Left kidney (tissue), 2 donors: ENCODE data around the gene DENND5B. TPM values are rescaled to one million over a fixed set of nuclear protein-coding genes. Genes with fewer than 3 reads are reported as not detected.
"Not testable (repeated sequence)": the region's sequence is repeated elsewhere in the genome, so short reads cannot be mapped to it uniquely, and the experiment has no call there.

Experiments used
- DNase-seq: peaks from one replicate; pipeline ENCODE4 v3.0.0-alpha.2; 2013
- polyA plus RNA-seq: library from polyadenylated mRNA; unstranded; fragments of 120-200 nt; gene quantifications from one replicate; pipeline ENCODE4 v1.2.1, GENCODE V29; 2013; ENCODE audit not compliant: insufficient read length

Gene DENND5B
- polyA plus RNA-seq, 1 donor: 35.9 TPM

DNA sequence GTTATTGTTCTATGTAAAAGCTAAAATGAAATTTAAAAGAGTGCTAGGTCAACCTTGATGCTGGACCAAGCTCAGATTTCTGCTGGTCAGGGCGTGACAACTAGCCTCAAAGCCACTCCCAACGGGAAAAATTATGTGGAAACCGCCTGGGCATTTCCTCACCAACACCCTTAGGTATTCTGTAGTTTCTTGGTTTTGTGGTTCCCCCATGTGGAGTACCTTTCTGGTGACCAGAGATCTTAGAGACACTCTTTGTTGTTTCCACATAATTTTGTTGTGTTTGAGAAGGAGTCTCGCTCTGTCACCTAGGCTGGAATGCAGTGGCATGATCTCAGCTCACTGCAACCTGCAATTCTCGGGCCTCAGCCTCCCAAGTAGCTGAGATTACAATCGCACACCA, 119.9 kb downstream of the DENND5B start:
- no peak for DNase-seq

DNA sequence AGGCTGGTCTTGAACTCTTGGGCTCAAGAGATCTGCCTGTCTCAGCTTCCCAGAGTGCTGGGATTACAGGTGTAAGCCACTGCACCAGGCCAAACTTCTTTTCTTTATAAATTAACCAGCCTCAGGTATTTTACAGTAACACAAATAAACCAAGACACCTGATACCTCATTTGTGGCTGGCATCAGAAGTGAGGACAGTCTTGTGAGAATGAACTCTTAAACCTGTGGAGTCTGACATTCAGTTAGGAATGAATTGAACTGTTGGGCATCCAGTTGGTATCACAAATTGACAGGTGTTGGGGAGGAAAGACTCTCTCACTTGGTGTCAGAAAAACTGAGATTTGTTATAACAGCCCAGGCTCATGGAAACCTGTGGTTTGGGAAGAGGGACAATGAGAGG, 120.5 kb downstream of the DENND5B start:
- no peak for DNase-seq

DNA sequence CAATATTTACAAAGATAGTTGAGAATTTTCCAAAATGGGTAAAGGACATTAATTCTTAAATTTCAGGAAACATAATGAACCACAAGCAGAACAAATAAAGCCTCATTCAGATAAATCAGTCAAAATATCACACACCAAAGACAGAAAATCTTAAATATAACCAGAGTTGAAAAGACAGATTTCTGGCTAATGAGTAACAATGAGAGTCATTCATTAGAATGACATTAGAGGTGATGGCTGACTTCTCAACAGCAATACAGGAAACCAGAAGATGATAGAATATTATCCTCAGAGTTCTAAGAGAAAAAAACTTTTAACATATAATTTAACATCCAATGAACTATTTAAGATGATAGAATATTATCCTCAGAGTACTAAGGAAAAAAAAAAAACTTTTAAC, 124.2 kb downstream of the DENND5B start:
- DNase-seq: no peak

DNA sequence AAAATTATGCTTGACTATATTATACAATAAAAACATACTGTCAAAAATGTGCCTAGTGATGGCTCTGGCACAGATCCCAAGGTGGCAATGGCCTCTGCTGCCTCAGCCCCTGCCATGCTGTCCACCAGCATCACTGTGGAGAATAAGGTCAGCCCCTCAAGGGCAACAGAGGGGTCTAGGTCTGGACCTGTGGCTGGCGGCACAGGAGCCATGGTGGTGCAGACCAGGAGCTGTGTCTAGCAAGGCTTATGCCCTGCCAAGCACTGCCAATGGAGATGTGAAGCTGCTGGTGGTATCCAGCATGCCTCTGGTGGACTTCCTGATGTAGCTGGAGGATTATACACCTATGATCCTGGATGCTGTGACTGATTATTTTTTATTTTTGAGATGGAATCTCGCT, 125.9 kb downstream of the DENND5B start:
- DNase-seq: no peak

DNA sequence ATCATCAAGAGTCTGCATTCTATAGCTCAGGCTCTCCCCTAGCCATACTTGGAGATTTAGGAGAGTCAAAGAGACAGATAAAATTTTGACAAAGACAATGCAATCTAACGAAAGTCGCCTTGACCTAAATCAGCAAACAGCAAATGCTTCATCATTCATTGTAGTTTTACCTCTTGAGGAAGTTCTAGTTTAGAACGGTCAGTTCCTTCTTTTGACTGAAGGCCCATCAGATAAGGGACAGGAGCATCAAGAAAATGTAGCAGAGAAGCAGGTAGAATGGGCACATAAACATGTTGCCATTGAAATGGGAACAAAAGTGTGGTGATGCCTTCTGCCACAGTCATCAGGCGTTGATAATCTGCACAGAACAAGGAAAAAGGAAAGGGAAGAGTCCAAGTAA, 130.9 kb downstream of the DENND5B start:
- no peak for DNase-seq

DNA sequence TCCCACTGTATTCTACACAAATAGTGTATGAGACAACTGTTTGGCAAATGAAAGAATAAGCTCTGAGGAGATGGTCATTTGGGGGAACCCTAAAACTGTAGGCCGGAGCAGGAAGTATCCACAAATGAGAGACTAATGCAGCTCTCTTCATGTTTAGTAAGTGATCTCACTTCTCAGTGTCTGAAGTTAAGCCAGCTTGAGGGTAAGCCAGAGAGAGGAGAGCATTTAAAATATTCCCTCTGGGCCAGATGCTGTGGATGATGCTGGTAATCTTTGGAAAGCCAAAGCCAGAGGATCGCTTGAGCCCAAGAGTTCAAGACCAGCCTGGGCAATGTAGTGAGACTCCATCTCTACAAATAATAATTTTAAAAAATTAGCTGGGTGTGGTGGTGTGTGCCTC, 134.4 kb downstream of the DENND5B start:
- no peak for DNase-seq

DNA sequence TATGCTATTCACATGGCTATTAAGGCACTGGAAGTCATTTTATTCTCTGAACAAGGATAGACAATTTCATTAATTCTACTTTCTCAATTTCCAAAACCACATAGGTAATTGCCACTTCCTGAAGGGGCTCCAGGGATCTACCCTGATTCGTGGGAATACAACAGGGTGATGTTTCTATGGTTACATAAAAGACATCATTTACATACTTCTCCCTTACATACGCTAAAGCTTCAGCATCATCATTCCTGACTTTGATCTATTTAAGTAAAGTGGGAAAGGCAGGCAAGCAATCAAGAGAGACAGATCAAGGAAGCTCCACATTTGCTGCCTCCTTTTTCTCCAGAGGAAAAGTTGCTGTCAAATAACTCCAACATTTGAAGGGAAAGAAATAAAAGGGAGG, 146.2 kb downstream of the DENND5B start:
- DNase-seq: no peak

DNA sequence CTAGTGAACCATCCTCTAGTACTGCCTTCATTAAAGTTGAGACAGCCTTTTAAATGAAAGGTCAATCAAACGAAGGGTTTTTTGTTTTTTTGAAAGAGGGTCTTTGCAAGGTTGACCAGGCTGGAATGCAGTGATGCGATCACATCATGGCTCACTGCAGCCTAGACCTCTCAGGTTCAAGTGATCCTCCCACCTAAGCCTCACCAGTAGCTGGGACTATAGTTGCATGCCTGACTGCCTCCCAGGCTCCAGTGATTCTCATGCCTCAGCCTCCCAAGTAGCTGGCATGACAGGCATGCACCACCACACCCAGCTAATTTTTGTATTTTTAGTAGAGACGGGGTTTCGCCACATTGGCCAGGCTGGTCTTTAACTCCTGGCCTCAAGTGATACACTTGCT, 150.3 kb downstream of the DENND5B start:
- DNase-seq: no peak

DNA sequence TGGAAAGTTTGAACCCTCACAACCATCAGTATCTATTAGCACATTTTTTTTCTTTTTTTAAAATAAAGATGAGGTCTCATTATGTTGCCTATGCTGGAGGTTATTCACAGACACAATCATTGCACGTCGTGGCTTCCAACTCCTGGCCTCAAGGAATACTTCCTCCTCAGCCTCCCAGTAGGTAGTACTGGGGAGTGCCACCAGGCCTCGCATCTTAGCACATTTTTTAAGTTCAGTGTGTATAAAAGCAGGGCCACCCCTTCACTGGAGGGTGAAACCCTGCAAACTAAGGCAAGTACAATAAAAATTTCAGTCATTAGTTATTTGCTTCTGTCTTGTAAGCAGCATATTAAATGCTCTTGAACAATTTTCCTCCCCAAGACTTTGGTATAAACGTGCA, 150.8 kb downstream of the DENND5B start:
- no peak for DNase-seq

DNA sequence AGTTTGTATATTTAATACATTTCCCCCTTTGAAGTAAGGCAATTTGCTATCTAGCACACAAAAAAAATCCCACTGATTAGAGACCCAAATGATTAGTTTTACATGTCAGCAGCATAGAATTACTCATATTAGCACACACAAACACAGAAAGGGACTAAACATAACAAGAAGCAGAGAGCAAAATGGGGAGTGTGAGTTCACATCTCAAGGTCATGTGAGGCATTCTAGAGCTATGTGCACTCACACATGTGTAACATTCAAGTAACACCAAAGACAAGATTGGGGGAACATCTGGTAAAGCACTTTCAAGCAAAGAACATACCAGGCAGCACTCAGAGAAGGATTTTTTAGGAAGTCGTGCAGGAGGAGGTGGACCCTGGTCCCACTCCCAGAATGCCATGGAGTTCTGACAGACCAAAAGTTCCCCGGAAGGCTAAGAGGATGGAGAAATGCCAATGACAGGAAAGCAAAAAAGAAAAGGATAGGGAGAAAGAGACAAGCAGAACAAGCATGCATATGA, 159.2 kb downstream of the DENND5B start:
- peak; percentile 4 for DNase-seq

DNA sequence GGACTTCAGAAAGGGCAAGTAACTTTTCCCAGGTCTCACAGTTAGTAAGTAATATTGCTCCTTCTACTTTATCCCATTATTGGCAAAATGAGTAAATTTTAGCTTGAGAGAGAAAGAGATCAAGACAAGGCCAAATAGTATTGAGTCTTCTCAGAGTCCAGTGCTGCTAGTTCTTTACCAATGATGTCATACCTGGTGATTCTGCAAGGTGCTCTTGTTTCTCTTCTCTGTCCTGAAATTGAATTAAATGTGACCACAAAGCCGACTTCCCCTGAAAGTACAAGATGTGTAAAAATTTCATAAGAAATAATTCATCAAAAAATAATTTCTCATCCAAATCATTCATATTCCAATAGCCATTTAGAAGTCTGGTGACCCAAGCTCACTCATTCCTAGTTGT, 167.5 kb downstream of the DENND5B start:
- DNase-seq: no peak

DNA sequence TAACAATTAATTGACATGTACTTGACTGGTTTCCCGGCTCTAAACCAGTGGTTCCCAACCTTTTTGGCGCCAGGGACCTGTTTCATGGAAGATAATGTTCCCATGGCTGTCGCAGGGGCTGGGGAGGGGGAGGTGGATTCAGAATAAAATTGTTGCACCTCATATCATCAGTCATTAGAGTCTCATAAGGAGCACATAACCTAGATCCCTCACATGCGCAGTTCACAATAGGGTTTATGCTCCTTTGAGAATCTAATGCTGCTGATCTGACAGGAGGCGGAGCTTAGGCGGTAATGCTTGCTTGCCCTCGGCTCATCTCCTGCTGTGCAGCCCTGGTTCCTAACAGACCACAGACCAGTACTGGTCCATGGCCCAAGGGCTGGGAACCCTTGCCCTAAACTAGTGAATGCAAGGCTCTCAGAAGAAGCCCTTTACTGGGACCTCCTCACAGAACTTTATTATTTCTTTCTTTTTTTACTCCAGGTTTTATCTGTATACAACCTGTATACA, 178.6 kb downstream of the DENND5B start:
- DNase-seq: no peak

DNA sequence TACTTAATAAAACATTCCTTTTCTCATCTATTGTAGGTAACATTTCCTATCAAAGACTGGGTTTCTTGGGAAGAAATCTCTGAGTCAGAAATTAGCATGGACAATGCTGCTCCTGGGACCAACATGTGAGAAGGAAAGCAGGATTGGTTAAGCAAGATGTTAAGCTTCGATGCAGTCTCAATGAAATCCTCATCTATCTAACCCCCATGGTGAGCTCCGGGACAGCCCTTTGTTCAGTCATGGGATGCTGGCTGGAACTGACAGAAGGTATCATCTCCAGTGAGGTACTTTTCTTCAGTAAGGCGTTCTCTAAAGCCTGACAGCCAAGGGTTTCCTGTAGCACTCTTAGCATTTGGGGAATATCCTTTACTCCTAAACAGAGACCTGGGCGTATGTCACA, 182.2 kb downstream of the DENND5B start:
- no peak for DNase-seq

DNA sequence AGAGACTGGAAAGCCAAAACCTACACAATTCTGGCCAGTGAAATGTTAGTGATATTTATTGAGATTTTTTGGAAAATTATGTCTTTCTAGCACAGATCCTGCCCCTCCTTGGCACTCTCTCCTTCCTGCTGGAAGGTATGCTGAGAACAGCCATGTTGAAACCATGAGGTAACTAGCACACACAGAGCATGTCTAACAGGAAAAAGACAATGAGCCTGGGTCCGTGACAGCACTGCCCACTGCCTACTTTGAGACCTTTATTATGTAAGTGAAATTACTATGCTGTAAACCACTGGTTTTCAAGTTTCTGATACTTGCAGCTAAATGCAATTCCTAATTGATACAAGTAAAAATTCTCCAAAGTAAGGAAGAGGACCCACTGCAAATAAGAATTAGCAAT, 183.4 kb downstream of the DENND5B start:
- no peak for DNase-seq

DNA sequence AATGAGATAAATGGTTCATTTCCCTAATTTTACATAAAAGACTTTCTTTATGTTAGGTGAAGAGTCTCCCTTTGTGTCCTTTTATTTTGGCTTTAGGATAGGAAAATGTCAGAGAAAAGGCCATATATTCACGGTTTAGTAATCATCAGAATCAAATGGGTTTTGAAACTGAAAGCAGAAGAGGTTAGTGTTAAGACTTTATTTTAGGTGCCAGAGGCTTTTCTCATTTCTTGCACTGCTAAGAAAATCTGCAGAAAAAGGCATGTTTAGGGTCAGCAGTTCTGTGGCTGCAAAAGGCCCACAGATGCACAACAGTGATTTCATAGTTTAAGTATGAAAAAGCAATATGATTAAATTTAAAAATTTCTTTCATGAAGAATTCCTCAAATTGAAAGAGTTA, 184.6 kb downstream of the DENND5B start:
- DNase-seq: no peak

DNA sequence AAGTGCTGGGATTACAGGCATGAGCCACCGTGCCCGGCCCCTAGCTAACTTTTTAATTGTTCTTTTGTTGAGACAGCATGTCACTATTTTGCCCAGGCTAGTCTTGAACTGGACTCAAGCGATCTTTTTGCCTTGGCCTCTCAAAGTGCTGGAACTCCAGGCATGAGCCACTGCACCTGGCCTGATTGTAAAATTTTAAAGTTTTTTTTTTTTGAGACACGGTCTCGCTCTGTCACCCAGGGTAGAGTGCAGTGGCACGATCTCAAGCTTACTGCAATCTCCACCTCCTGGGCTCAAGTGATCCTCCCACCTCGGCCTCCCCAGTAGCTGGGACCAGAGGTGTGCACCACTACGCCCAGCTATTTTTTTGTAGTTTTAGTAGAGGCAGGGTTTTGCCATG, 185.9 kb downstream of the DENND5B start:
- DNase-seq: no peak

DNA sequence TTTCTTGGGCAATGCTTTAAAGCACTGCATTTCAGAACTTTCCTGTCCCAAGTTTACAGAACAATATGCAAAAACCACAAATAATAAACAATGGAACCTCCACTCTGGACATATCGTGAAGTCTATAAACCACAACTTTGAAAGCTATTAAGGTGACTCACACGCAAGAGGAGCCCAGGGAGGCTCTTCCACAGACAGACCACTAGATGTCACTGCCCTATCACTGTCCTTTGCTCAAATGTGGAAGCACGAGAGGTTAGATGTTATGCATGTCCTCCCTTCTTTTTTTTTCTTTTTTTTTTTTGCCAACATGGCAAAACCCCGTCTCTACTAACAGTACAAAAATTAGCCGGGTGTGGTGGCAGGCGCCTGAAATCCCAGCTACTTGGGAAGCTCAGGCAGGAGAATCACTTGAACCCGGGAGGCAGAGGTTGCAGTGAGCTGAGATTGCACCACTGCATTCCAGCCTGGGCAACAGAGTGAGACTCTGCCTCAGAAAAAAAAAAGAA, 187.8 kb downstream of the DENND5B start:
- DNase-seq: peak; percentile 80

DNA sequence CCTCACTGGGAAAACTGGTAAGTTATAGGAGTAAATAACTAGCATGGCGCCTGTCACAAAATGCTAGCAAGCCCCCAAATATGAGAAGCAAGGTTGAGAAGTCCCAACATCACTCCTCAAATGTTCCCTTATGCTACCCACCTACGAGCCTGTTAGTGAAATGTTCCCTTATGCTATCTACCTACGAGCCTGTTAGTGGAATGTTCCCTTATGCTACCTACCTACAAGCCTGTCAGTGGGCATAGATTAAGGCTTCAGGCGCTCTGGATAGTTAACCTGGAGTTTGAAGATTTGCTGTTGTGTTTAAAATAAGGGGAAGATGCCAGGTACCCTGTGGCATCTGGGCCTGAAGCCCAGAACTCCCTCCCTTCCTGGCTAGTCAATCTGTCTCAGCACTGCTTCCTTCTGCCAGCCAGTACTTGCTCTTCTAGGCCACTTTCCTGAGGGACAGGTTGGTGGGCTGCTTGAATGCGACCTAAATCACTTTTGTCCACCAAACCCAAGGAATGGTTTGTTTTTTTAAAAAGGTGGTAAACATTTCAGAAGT, 197.9 kb downstream of the DENND5B start:
- no peak for DNase-seq

DNA sequence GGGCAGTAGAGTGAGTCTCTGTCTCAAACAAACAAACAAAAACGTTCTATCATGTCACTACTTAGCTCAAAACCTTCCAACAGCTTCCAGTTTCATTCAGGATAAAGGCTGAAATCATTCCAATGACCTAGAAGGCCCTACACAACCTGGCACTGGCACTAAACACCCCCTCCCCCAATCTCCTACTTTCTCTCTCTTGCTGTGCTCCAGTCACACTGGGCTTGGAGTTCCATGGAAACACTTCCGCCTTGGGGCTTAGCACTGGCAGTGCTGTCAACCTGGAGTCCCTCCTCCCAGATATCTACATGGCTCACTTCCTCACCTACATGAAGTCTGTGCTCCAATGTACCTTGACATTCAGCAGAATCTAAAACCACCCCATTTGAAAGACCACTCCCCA, 199.9 kb downstream of the DENND5B start:
- no peak for DNase-seq

DNA sequence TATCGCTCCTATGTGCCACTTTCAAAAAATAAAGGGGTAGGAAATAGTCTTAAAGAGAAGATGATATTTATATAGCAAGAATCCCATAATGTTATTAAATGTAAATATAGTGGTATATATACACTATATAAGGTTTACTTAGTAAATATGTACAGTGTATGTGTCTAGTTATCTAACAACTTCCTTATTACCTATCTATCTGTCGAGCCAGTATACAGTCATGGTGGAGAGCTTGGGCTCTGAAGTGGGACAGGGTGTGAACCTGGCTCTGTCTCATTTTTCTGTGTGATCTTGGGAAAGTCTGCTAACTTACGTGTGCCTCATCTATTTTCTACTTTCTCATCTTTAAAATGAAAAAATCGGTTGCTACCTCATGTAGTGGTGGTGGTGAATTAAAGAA, 202.2 kb downstream of the DENND5B start:
- no peak for DNase-seq

DNA sequence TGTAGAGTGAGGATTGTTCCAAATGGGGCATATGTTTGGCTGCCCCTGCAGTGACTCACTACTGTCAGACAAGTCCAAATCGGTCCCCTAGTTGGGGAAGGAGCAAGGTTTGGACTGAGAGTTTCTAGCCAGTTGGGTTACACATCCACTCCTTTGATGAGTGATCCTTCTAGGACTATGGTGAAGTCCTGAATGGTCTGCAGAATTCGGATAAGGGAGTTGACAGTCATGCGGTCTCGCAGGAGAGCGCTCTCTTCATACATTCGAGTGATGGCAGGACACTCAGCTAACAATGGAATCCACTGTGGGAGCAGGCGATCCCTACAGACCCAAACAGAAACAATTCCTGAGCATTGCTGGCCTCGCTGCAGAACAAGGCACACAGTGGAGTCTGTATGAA, 203.5 kb downstream of the DENND5B start:
- DNase-seq: no peak

DNA sequence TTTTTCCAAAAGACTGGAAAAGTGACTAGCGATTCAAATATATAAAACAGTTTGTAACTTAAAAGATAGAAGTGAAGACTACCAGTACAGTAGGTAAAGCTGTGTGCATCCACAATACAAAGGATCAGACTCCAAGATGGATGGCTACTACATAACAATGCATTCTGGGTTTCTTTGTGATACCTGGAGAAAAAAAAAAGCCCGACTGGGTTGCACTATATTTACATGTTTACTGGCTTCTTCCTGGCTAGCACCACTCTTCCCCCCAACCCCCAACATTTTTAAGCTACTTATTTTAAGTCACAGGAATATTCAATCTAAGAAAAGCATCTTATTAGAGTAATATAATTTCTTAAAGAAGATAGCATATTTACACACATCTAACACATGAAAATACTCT, 203.9 kb downstream of the DENND5B start:
- no peak for DNase-seq

DNA sequence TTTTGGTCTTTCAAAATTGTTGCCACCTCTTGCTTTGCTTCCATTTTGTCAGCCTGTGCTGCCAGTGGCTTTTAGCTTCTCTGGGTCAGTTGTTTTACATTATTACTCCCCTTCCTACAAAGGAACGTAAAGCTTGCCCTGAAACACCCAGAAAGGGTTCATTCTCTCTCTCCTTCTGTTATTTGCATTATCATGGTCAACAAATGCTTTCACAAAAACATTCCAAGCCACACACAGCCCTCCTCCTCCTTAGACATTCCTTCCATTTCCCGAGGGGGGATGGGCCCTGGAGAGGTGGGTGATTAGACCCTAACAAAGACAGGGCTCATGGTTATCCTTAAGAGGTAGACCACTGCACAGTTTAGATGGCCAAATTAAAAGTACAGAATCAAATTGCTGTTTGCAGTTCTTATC, 204.6 kb downstream of the DENND5B start:
- DNase-seq: no peak

DNA sequence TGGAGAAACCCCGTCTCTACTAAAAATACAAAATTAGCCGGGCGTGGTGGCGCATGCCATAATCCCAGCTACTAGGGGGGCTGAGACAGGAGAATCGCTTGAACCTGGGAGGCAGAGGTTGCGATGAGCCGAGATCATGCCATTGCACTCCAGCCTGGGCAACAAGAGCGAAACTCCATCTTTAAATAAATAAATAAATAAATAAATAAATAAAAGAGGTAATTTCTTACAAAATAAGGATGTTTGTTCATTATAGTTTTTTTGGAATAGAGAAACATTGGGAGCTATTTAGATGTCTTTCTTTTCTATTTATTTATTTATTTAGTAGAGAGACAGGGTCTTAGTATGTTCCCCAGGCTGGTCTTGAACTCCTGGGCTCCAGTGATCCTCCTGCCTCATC, 213.7 kb downstream of the DENND5B start:
- not testable (repeated sequence) for DNase-seq
